Thyroid gland (tissue), 4 donors: ENCODE results near the gene SHC4. TPM values are rescaled to one million over a fixed set of nuclear protein-coding genes. Genes with fewer than 3 reads are reported as not detected.

Experiments
- DNase-seq, 2 donors: peaks; one replicate each; pipeline ENCODE4 v3.0.0-alpha.2; 2019
- H3K27ac ChIP-seq, 3 donors: fragments of 200-600 bp; sonication (generic); 1 replicate in 2 of 3; 2 replicates in 1 of 3; pipeline ENCODE4 v1.5.1; 2016 to 2019; ENCODE audit warnings: mild to moderate bottlenecking in 1 of 3, moderate library complexity in 1 of 3
- H3K27me3 ChIP-seq: fragments of 200-600 bp; sonication (generic); one replicate; pipeline ENCODE4 v1.5.1; 2019
- H3K36me3 ChIP-seq, 2 donors: fragments of 200-600 bp; sonication (generic); one replicate each; pipeline ENCODE4 v1.5.1; 2016 to 2019
- H3K4me1 ChIP-seq, 2 donors: fragments of 200-600 bp; sonication (generic); one replicate each; pipeline ENCODE4 v1.5.1; 2017 to 2019
- H3K4me3 ChIP-seq, 3 donors: fragments of 200-600 bp; sonication (generic); replicated peaks in 1 of 3; 1 replicate in 2 of 3; 2 replicates in 1 of 3; pipeline ENCODE4 v1.5.1; 2016; ENCODE audit warnings: mild to moderate bottlenecking in 1 of 3
- H3K9me3 ChIP-seq: fragments of 200-600 bp; sonication (generic); one replicate; pipeline ENCODE4 v1.5.1; 2017
- POLR2A ChIP-seq, 2 donors: fragments of 450-650 bp; IDR thresholded peaks; one replicate each; pipeline ENCODE4 v1.6.1; 2017; ENCODE audit warnings: antibody characterized with exemption in 2 of 2, mild to moderate bottlenecking in 2 of 2, moderate library complexity in 1 of 2
- WGBS, 2 donors: methylation state at CpG; one replicate each; pipeline ENCODE4 v1.1.5; 2017; 5-methylcytosine and 5-hydroxymethylcytosine counted together
- intact Hi-C: fragments of 100-400 bp; cut with DNase I; formaldehyde crosslinking; loops from one replicate; pipeline ENCODE4 v1.15.1; 2023
- total RNA-seq, 4 donors: library from RNA; depleted of rRNA; stranded (reverse); fragments of >200 nt; gene quantifications; one replicate each; pipeline ENCODE4 v1.2.3, GENCODE V29; 2016
- TF ChIP-seq, protein P1 (sequence below), 6 experiments: fragments of 200-600 bp in 3 of 6; fragments of 450-650 bp in 3 of 6; sonication (generic) in 3 of 6; IDR thresholded peaks; one replicate each; pipeline ENCODE4 v1.5.1; 2016 to 2019; ENCODE audit warnings: antibody characterized with exemption in 6 of 6, mild to moderate bottlenecking in 2 of 6, inconsistent platforms in 1 of 6, moderate library complexity in 1 of 6

SHC4 gene
- total RNA-seq, 4 donors from 2014 or later: 0.13 to 1.1 (median 0.49) TPM

DNA sequence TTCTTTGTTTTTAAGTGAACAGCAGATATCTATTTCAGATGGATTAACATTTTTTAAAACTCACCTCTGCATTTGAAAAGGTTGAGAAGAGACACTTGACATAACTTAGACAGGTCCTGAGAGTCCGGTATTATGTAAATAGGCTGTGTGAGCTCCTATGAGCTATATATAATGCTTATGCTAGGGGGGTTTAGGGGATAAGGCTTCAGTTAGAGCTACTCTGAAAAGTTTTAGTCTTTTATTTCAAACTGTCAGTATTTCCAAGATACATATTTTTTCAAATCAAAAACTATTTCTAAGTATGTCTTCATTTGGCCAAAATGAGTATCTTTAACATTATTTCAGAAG, 16.9 kb downstream of the SHC4 start:
- 38 to 42% methylated on average over 1 of the region's 1 CpG for WGBS, 2 donors
- Histone ChIP-seq H3K4me1 (peaks cover 19 to 20% of the 10 kb centered on the region in 2 donors), H3K9me3 (no peaks in the 10 kb centered on the region), H3K4me3 (no peak overlapping the region), H3K27me3 (no peaks in the 10 kb centered on the region), H3K27ac (peak overlapping the region in 1 of 3 donors; percentile 37), H3K36me3 (no peaks in the 10 kb centered on the region)
- TF ChIP-seq, protein P1, sequence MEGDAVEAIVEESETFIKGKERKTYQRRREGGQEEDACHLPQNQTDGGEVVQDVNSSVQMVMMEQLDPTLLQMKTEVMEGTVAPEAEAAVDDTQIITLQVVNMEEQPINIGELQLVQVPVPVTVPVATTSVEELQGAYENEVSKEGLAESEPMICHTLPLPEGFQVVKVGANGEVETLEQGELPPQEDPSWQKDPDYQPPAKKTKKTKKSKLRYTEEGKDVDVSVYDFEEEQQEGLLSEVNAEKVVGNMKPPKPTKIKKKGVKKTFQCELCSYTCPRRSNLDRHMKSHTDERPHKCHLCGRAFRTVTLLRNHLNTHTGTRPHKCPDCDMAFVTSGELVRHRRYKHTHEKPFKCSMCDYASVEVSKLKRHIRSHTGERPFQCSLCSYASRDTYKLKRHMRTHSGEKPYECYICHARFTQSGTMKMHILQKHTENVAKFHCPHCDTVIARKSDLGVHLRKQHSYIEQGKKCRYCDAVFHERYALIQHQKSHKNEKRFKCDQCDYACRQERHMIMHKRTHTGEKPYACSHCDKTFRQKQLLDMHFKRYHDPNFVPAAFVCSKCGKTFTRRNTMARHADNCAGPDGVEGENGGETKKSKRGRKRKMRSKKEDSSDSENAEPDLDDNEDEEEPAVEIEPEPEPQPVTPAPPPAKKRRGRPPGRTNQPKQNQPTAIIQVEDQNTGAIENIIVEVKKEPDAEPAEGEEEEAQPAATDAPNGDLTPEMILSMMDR (IDR thresholded peaks at IDR 0.05): no peak
- no peak for TF ChIP-seq POLR2A (IDR thresholded peaks at IDR 0.05)
- intact Hi-C loops: no loop called here
- no peak for DNase-seq

DNA sequence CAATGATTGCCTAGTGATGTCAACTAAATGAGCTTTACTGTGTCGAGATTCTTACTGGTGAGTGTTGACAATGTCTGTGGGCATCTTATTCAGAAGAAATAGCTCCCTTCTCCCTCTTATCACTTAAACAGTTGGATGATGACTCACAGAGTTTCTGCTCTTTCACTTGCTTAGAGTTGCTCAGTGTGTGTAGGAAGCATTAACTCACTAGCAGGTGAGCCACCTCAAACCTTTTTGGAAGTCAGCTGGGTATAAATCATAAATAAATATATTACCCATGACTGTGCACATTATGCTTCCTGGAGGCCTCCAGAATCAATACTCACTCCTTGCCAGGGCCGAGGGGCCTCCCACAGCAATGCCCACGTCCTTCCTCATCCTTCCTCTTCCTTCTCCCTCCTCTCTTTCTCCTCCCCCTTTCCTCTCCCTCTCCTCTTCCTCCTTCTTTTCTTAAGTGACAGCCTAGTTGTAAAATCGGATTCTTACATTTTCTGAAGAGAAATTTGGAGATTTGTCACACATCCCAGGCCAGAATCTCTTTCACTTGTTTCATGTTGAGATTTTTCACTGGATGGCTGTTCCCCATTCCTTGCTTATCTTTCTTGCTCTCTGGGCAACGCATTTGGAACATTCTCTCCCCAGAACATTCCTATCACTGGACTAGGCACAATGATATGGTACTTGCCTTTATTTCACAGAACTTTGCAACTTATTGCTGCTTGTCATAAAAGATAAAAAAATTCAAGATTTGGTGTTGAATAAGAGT, 17.5 kb downstream of the SHC4 start:
- no peaks in the 10 kb centered on the region for H3K36me3 ChIP-seq
- peak overlapping the region in 1 of 3 donors; percentile 37 for H3K27ac ChIP-seq
- WGBS, 2 donors: 54 to 61% methylated on average over 5 of the region's 5 CpGs
- peaks cover 19 to 20% of the 10 kb centered on the region in 2 donors for H3K4me1 ChIP-seq
- intact Hi-C loops: no loop called here
- H3K9me3 ChIP-seq: no peaks in the 10 kb centered on the region
- H3K4me3 ChIP-seq: no peak overlapping the region
- H3K27me3 ChIP-seq: no peaks in the 10 kb centered on the region
- DNase-seq: no peak
- TF ChIP-seq, protein P1 (IDR thresholded peaks at IDR 0.05): no peak
- no peak for TF ChIP-seq POLR2A (IDR thresholded peaks at IDR 0.05)

DNA sequence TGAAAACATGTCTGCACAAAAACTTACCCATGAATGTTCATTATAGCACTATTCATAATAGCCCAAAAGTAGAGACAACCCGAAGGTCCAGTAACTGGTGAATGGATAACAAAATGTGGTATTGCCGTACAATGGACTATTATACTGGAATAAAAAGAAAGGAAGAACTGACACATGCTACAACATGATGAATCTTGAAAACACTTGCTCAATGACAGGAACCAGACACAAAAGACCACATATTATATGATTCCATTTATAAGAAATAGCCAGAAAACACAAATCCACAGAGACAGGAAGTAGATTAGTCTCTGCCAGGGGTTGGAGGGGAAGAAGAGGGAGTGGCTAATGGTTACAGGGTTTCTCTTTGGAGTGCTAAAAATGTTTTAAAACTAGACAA, 18.3 kb downstream of the SHC4 start:
- Histone ChIP-seq H3K27me3 (no peaks in the 10 kb centered on the region), H3K4me1 (peaks cover 19 to 20% of the 10 kb centered on the region in 2 donors), H3K4me3 (no peak overlapping the region), H3K9me3 (no peaks in the 10 kb centered on the region), H3K27ac (no peak overlapping the region), H3K36me3 (no peaks in the 10 kb centered on the region)
- TF ChIP-seq POLR2A (IDR thresholded peaks at IDR 0.05): no peak
- TF ChIP-seq, protein P1 (IDR thresholded peaks at IDR 0.05): no peak
- DNase-seq: no peak
- WGBS, 2 donors: 42 to 83% methylated on average over 2 of the region's 2 CpGs
- intact Hi-C loops: no loop called here

DNA sequence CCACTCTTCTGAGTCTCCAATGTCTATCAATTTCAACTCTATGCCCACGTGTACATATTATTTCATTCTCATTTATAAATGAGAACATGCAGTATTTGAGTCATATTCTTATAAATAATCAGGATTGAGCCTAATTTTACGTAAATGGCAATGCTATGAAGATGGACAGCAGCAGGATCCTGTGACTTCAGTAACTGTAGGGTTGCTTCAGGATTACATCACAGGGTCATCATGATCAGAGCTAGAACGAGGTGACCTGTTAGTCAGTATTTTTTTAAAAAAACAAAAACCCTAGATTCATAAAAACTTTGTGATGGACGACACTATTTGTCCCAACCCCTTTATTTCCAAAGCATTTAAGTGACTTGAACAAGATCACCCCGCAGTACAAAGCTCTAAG, 21.8 kb downstream of the SHC4 start:
- H3K27ac ChIP-seq: no peak overlapping the region

DNA sequence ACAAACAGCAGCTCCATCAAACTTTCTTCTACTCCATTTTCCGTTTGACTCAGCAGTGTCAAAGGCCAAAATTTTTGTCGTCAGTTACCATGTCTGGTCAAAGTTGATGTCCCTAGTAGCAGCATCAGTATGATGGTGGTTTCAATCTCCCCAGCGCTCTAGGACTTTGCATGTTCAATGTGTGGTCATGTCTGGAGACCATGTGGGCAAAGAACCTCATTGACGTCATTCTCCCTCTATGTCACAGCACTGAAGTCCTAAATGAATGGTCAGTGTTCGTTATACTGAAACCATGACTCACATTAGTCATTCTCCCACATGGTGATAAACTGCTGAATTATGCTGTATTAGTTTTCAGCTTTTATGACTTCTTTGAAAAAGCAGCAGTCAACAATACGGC, 23.2 kb downstream of the SHC4 start:
- 86 to 91% methylated on average over 6 of the region's 6 CpGs for WGBS, 2 donors
- peaks cover 10% of the 10 kb centered on the region in 2 donors for H3K4me1 ChIP-seq

More for the DNA sequence above, 21.8 kb downstream of the SHC4 start:
- DNase-seq: no peak
- no peaks in the 10 kb centered on the region for H3K36me3 ChIP-seq
- H3K4me1 ChIP-seq: peaks cover 19% of the 10 kb centered on the region in 2 donors
- H3K9me3 ChIP-seq: no peaks in the 10 kb centered on the region
- no peak for TF ChIP-seq POLR2A (IDR thresholded peaks at IDR 0.05)
- TF ChIP-seq, protein P1 (IDR thresholded peaks at IDR 0.05): no peak
- H3K27me3 ChIP-seq: no peaks in the 10 kb centered on the region
- intact Hi-C loops: no loop called here
- H3K4me3 ChIP-seq: no peak overlapping the region
- 88% methylated on average over 5 of the region's 5 CpGs for WGBS, 2 donors

More for the DNA sequence above, 23.2 kb downstream of the SHC4 start:
- Histone ChIP-seq H3K9me3 (no peaks in the 10 kb centered on the region), H3K4me3 (no peak overlapping the region), H3K36me3 (no peaks in the 10 kb centered on the region), H3K27ac (no peak overlapping the region), H3K27me3 (no peaks in the 10 kb centered on the region)
- no peak for TF ChIP-seq POLR2A (IDR thresholded peaks at IDR 0.05)
- TF ChIP-seq, protein P1 (IDR thresholded peaks at IDR 0.05): no peak
- intact Hi-C loops: no loop called here
- no peak for DNase-seq
